SK-N-SH treated with all-trans-retinoic acid at 6 μM for 48 hours (cell line): ENCODE measurements around the gene VWF.

Experiments used
- ARNTL ChIP-seq: fragments of 450-650 bp; formaldehyde crosslinking; IDR thresholded peaks from 2 replicates; pipeline ENCODE4 v1.5.0; 2020; ENCODE audit warnings: low read depth, mild to moderate bottlenecking, moderate library complexity, borderline replicate concordance
- ZFP3 ChIP-seq: fragments of 250-450 bp; sonication (Bioruptor Pico); IDR thresholded peaks from 2 replicates; pipeline ENCODE4 v1.5.0; 2020; ENCODE audit warnings: mild to moderate bottlenecking, moderate library complexity
- ZNF70 ChIP-seq: fragments of 450-650 bp; formaldehyde crosslinking; IDR thresholded peaks from 2 replicates; pipeline ENCODE4 v1.5.0; 2020; ENCODE audit warnings: mild to moderate bottlenecking, moderate library complexity
- ZNF8 ChIP-seq: fragments of 450-650 bp; formaldehyde crosslinking; IDR thresholded peaks from 2 replicates; pipeline ENCODE4 v1.5.0; 2020; ENCODE audit warnings: mild to moderate bottlenecking, moderate library complexity
- TF ChIP-seq, protein P1 (sequence below): fragments of 250-450 bp; sonication (Bioruptor Pico); IDR thresholded peaks from 2 replicates; pipeline ENCODE4 v1.5.1; 2020; ENCODE audit warnings: low read depth, mild to moderate bottlenecking, moderate library complexity
- TF ChIP-seq, protein P2 (sequence below): fragments of 250-450 bp; sonication (Bioruptor Pico); IDR thresholded peaks from 2 replicates; pipeline ENCODE4 v1.8.0; 2020; ENCODE audit warnings: mild to moderate bottlenecking, moderate library complexity, borderline replicate concordance

DNA sequence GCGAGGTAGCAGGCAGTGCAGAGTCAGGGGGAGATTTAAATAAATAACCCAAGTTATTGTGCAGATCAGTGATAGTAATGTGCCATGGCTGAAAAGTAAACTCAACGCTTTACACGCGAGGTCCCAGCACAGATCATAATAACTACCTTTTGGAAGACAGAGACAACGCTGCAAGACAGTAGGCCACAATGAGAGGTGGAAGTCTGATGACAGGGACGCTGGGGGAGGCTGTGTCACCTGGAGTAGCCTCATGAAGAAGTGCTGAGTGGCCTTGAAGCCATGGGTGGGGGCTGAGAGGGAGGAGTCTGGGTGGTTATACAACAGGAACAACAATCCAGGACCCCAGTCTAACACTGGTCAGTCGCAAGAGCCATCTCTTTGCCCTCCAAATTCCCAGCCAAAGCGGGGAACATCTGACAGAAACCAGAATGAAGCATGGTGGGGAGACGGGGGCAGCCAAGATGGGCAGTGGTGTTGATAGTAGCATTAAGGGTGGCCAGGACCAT, 207.6 kb downstream of the VWF start:
- TF ChIP-seq, protein P1, sequence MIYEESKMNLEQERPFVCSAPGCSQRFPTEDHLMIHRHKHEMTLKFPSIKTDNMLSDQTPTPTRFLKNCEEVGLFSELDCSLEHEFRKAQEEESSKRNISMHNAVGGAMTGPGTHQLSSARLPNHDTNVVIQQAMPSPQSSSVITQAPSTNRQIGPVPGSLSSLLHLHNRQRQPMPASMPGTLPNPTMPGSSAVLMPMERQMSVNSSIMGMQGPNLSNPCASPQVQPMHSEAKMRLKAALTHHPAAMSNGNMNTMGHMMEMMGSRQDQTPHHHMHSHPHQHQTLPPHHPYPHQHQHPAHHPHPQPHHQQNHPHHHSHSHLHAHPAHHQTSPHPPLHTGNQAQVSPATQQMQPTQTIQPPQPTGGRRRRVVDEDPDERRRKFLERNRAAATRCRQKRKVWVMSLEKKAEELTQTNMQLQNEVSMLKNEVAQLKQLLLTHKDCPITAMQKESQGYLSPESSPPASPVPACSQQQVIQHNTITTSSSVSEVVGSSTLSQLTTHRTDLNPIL = no peak
- TF ChIP-seq ARNTL (no peak), ZNF8 (no peak), ZFP3 (CRISPR knock-in tag) (no peak), ZNF70 (CRISPR knock-in tag) (no peak)
- TF ChIP-seq, protein P2, sequence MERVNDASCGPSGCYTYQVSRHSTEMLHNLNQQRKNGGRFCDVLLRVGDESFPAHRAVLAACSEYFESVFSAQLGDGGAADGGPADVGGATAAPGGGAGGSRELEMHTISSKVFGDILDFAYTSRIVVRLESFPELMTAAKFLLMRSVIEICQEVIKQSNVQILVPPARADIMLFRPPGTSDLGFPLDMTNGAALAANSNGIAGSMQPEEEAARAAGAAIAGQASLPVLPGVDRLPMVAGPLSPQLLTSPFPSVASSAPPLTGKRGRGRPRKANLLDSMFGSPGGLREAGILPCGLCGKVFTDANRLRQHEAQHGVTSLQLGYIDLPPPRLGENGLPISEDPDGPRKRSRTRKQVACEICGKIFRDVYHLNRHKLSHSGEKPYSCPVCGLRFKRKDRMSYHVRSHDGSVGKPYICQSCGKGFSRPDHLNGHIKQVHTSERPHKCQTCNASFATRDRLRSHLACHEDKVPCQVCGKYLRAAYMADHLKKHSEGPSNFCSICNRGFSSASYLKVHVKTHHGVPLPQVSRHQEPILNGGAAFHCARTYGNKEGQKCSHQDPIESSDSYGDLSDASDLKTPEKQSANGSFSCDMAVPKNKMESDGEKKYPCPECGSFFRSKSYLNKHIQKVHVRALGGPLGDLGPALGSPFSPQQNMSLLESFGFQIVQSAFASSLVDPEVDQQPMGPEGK (CRISPR knock-in tag) = no peak
